C4-2B (cell line): Measurements from ENCODE around the gene CD44.
"Not testable (repeated sequence)": the region's sequence is repeated elsewhere in the genome, so short reads cannot be mapped to it uniquely, and the experiment has no call there.

Experiments used
- H3K27ac ChIP-seq: fragments of 450-650 bp; 2 replicates; pipeline ENCODE4 v1.5.1; 2017
- CTCF ChIP-seq: fragments of 450-650 bp; conservative IDR thresholded peaks from 2 replicates; pipeline ENCODE4 v1.5.1; 2017; ENCODE audit warnings: mild to moderate bottlenecking
- ZFX ChIP-seq: fragments of 450-650 bp; IDR thresholded peaks from 2 replicates; pipeline ENCODE4 v1.6.1; 2017

Gene CD44

GRCh38 chr11:35105319-35106079 lies 33.5 kb upstream of the CD44 start:
- no peak overlapping the region for H3K27ac ChIP-seq
- TF ChIP-seq ZFX: no peak
- no peak for TF ChIP-seq CTCF

- no peak overlapping the region for H3K27ac ChIP-seq
- TF ChIP-seq ZFX (no peak), CTCF (no peak)
These were observed 32.4 kb upstream of the CD44 start for GRCh38 chr11:35106595-35106994.

- no peak for TF ChIP-seq CTCF
- TF ChIP-seq ZFX: no peak
- H3K27ac ChIP-seq: no peak overlapping the region
These were observed 31.1 kb upstream of the CD44 start for GRCh38 chr11:35107861-35108260.

- not testable (repeated sequence) for H3K27ac ChIP-seq
These were observed 30.6 kb upstream of the CD44 start for GRCh38 chr11:35108336-35108735.

GRCh38 chr11:35109041-35109440 lies 29.9 kb upstream of the CD44 start:
- H3K27ac ChIP-seq: no peak overlapping the region
- TF ChIP-seq ZFX (no peak), CTCF (no peak)

GRCh38 chr11:35109827-35110226 lies 29.1 kb upstream of the CD44 start:
- no peak overlapping the region for H3K27ac ChIP-seq
- TF ChIP-seq ZFX: no peak
- TF ChIP-seq CTCF: no peak

- no peak overlapping the region for H3K27ac ChIP-seq
- TF ChIP-seq CTCF (no peak), ZFX (no peak)
These were observed 27.6 kb upstream of the CD44 start for GRCh38 chr11:35111161-35112055.
